Muscle layer of duodenum (tissue), 2 donors: Measurements from ENCODE around the gene ASL.
"Not testable (repeated sequence)": the region's sequence is repeated elsewhere in the genome, so short reads cannot be mapped to it uniquely, and the experiment has no call there.

ENCODE experiments used
- H3K27ac ChIP-seq: one replicate; pipeline ENCODE4 v1.7.0; 2013; ENCODE audit warnings: mild to moderate bottlenecking, low read length
- H3K27me3 ChIP-seq: one replicate; pipeline ENCODE4 v1.7.0; 2013; ENCODE audit warnings: low read depth, mild to moderate bottlenecking, control low read depth, low read length
- H3K36me3 ChIP-seq, 2 donors: one replicate each; pipeline ENCODE4 v1.7.0; 2013; ENCODE audit warnings: low read length in 2 of 2, control low read depth in 1 of 2, mild to moderate bottlenecking in 1 of 2; ENCODE audit not compliant: insufficient read depth in 2 of 2, control insufficient read depth in 1 of 2
- H3K4me1 ChIP-seq, 2 donors: one replicate each; pipeline ENCODE4 v1.7.0; 2013; ENCODE audit warnings: low read length in 2 of 2, mild to moderate bottlenecking in 2 of 2, control low read depth in 1 of 2, moderate library complexity in 1 of 2; ENCODE audit not compliant: insufficient read depth in 2 of 2, control insufficient read depth in 1 of 2
- H3K4me3 ChIP-seq, 2 donors: one replicate each; pipeline ENCODE4 v1.7.0; 2013; ENCODE audit warnings: low read length in 2 of 2, low read depth in 1 of 2, mild to moderate bottlenecking in 1 of 2
- H3K9me3 ChIP-seq, 2 donors: one replicate each; pipeline ENCODE4 v1.7.0; 2013; ENCODE audit warnings: low read length in 2 of 2, control low read depth in 1 of 2, mild to moderate bottlenecking in 1 of 2; ENCODE audit not compliant: control insufficient read depth in 1 of 2
- donor health status: healthy.

Gene ASL

DNA sequence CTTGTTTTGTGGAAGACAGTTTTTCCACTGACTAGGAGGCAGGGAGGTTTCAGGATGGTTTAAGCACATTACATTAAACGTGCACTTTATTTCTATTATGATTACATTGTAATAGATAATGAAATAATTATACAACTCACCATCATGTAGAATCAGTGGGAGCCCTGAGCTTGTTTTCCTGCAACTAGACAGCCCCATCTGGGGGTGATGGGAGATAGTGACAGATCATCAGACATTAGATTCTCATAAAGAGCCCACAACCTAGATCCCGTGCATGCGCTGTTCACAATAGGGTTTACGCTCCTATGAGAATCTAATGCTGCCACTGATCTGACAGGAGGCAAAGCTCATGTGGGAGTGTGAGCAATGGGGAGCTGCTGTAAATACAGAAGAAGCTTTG lies 25.7 kb upstream of the ASL start:
- H3K4me1 ChIP-seq, H3K4me3 ChIP-seq, H3K27ac ChIP-seq, H3K9me3 ChIP-seq, H3K27me3 ChIP-seq, H3K36me3 ChIP-seq: not testable (repeated sequence)

DNA sequence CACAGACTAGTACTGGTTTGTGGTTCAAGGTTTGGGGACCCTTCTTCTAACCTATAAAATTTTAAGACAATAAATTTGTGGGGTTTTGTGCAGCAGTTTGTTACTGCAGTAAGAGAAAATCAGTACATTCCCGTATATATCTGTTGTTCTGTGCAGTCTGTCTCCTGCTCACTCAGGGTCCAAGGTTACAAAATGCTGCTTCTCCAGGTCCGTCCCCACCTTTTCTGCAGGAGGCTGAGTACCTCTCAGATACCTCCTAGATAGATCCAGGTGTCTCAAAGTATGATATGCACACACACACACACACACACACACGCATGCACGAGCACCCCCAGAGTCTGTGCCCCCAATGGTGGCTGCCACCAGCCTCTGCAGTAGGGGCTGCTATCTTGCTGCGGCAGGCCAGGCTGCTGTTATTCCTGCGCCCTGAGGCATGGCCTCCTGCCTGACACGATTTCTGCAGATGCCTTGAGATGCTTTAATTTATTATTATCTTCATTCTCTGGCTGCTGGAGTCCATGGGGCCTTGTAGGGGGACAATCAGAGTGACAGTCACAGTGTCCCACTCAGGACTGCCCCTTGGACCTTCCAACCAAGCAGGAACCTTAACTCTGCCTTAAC lies 25.2 kb upstream of the ASL start:
- H3K27ac ChIP-seq = no peak overlapping the region
- H3K4me1 ChIP-seq = no peaks in the 10 kb centered on the region
- H3K9me3 ChIP-seq = no peaks in the 10 kb centered on the region
- H3K36me3 ChIP-seq = no peaks in the 10 kb centered on the region
- no peaks in the 10 kb centered on the region for H3K27me3 ChIP-seq
- H3K4me3 ChIP-seq = no peak overlapping the region

DNA sequence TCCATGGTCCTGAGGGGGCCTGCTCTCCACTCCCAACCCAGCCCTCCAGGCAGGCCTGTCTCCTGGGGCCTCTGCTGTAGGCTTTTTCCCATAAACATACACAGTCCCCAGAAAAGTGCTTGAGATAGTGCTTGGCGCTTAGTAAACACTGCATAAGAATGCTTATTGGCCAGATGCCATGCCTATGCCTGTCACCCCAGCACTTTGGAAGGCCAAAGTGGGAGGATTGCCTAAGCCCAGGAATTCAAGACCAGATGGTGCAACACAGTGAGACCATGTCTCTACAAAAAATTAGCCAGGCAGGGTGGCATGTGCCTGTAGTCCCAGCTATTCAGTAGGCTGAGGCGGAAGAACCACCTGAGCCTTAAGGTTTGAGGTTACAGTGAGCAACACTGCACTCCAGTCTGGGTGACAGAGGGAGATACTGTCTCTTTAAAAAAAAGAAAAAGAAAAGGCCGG lies 24.6 kb upstream of the ASL start:
- no peaks in the 10 kb centered on the region for H3K27me3 ChIP-seq
- no peak overlapping the region for H3K27ac ChIP-seq
- no peak overlapping the region for H3K4me3 ChIP-seq
- no peaks in the 10 kb centered on the region for H3K36me3 ChIP-seq
- no peaks in the 10 kb centered on the region for H3K4me1 ChIP-seq
- H3K9me3 ChIP-seq = no peaks in the 10 kb centered on the region

DNA sequence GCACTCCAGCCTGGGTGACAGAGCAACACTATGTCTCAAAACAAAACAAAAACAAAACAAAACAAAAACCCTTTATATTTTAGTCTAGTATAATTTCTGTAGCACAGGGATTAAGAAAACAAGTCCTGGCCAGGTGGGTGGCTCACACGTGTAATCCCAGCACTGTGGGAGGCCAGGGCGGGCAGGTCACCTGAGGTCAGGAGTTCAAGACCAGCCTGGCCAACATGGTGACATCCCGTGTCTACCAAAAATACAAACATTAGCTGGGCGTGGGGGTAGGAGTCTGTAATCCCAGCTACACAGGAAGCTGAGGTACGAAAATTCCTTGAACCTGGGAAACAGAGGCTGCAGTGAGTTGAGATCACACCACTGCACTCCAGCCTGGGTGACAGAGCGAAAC lies 23.2 kb upstream of the ASL start:
- H3K27ac ChIP-seq = no peak overlapping the region
- no peaks in the 10 kb centered on the region for H3K4me1 ChIP-seq
- H3K27me3 ChIP-seq = no peaks in the 10 kb centered on the region
- H3K36me3 ChIP-seq = no peaks in the 10 kb centered on the region
- H3K9me3 ChIP-seq = no peaks in the 10 kb centered on the region
- H3K4me3 ChIP-seq = no peak overlapping the region

DNA sequence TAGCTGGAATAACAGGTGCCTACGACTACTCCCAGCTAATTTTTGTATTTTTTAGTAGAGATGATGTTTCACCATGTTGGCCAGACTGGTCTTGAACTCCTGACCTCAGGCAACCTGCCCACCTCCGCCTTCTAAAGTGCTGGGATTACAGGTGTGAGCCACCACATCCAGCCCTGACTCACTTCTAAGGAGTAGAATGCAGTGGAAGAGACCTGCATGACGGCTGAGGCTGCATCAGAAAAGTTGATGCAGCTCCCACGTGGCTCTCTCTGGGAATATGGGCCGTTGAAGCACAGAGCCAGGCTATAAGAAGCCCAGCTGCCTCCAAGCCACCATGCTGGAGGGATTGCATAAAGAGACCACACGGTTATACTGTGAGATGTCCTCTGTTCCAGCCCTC lies 21.6 kb upstream of the ASL start:
- Histone ChIP-seq H3K9me3 (no peaks in the 10 kb centered on the region), H3K27me3 (no peaks in the 10 kb centered on the region), H3K27ac (no peak overlapping the region), H3K4me1 (no peaks in the 10 kb centered on the region), H3K36me3 (no peaks in the 10 kb centered on the region), H3K4me3 (no peak overlapping the region)

DNA sequence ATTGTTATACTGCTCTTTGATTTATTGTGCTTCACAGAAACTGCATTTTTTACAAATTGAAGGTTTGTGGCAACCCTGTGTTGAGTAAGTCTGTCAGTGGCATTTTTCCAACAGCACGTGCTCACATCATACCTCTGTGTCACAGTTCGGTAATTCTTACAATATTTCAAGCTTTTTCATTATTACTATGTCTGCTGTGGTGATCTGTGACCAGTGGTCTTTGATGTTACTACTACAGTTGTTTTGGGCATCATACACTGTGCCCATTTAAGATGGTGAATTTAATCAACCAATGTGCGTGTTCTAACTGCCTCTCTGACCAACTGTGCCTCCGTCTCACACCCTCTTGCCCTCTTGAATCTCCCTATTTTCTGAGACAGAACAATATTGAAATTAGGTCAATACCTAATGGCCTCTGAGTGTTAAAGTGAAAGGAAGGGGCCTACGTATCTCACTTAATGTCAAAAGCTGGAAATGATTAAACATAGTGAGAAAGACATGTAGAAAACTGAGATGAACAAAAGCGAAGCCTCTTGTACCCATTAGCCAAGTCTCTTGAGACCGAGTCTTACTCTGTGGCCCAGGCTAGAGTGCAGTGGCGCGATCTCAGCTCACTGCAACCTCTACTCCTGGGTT lies 20.2 kb upstream of the ASL start:
- no peaks in the 10 kb centered on the region for H3K4me1 ChIP-seq
- no peak overlapping the region for H3K4me3 ChIP-seq
- H3K27me3 ChIP-seq = no peaks in the 10 kb centered on the region
- no peaks in the 10 kb centered on the region for H3K9me3 ChIP-seq
- H3K36me3 ChIP-seq = no peaks in the 10 kb centered on the region
- H3K27ac ChIP-seq = no peak overlapping the region

DNA sequence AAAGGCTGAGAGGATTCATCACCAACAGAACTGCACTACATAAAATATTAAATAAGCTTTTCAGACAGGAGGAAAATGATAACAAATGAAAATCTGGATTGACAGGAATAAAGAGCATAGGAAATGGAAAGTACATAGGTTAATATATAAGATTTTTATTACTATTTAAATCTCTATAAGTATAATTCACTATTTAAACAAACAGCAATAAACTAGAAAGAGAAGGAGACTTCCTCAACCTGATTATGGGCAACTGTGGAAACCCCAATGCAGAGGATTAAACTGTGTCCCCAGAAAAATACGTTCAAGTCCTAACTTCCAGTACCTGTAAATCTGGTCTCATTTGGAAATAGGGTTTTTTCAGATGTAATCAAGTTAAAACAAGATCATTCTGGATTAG lies 14.8 kb upstream of the ASL start:
- H3K4me3 ChIP-seq = no peak overlapping the region

DNA sequence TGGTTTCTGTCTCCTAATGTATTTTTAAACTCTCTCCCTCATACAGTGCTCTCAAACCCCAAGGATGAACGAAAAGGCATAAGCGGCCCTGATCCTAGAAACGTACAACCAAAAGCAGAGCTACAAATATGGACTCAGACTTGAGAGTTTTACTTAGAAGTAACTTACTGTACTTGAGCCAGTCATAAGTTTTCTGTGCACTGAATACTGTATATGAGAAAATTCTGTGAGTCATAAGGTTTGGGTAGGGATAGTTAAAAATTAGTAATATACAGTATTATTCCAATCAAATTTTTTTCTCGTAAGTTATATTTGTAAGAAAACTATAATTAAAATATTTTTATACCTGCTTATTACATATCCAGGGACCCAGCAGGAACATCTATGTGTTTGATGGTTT lies 5.9 kb upstream of the ASL start:
- Histone ChIP-seq H3K36me3 (no peaks in the 10 kb centered on the region), H3K4me3 (no peak overlapping the region), H3K27ac (no peak overlapping the region), H3K27me3 (no peaks in the 10 kb centered on the region), H3K4me1 (no peaks in the 10 kb centered on the region), H3K9me3 (no peaks in the 10 kb centered on the region)

More for the DNA sequence above, 14.8 kb upstream of the ASL start:
- no peak overlapping the region for H3K27ac ChIP-seq
- H3K27me3 ChIP-seq = no peaks in the 10 kb centered on the region
- no peaks in the 10 kb centered on the region for H3K36me3 ChIP-seq
- no peaks in the 10 kb centered on the region for H3K4me1 ChIP-seq
- H3K9me3 ChIP-seq = no peaks in the 10 kb centered on the region

DNA sequence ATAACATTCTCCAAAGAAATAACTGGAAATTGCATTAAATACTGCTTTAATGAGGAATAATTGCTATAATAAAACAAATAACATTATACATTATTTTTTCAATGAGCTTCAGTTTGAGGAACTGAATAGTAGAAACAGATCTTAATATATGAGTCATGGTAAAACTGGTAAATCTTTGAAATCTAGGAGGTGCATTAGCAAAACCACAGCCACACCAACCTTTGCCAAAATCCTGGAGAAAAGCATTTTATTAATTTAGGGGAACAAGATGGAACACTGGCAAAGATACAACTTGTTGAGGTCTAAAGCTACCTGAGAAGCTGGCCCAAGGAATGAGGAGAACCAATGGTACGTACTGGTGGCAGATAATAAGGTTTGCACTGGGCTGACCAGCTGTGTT lies 5.4 kb upstream of the ASL start:
- Histone ChIP-seq H3K36me3 (no peaks in the 10 kb centered on the region), H3K9me3 (no peaks in the 10 kb centered on the region), H3K4me1 (no peaks in the 10 kb centered on the region), H3K27ac (no peak overlapping the region), H3K27me3 (no peaks in the 10 kb centered on the region), H3K4me3 (no peak overlapping the region)

DNA sequence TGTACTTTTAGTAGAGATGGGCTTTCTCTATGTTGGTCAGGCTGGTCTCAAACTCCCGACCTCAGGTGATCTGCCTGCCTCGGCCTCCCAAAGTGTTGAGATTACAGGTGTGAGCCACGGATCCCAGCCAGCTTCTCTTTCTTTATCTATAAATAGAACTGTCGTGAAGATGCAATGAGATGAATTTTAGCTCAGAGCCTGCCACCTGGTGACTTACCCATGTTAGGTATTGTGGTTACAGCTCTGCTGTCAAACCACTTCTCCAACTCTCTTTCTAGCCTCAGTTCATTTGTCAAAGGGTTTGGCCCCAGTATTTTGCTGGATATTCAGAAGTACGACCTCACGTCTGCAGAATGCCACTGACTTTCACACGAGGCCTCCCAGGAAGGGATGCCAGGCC lies 3.4 kb upstream of the ASL start:
- not testable (repeated sequence) for H3K4me3 ChIP-seq, H3K27ac ChIP-seq, H3K9me3 ChIP-seq, H3K27me3 ChIP-seq, H3K36me3 ChIP-seq
- peaks cover 3 to 11% of the 10 kb centered on the region in 2 donors for H3K4me1 ChIP-seq

DNA sequence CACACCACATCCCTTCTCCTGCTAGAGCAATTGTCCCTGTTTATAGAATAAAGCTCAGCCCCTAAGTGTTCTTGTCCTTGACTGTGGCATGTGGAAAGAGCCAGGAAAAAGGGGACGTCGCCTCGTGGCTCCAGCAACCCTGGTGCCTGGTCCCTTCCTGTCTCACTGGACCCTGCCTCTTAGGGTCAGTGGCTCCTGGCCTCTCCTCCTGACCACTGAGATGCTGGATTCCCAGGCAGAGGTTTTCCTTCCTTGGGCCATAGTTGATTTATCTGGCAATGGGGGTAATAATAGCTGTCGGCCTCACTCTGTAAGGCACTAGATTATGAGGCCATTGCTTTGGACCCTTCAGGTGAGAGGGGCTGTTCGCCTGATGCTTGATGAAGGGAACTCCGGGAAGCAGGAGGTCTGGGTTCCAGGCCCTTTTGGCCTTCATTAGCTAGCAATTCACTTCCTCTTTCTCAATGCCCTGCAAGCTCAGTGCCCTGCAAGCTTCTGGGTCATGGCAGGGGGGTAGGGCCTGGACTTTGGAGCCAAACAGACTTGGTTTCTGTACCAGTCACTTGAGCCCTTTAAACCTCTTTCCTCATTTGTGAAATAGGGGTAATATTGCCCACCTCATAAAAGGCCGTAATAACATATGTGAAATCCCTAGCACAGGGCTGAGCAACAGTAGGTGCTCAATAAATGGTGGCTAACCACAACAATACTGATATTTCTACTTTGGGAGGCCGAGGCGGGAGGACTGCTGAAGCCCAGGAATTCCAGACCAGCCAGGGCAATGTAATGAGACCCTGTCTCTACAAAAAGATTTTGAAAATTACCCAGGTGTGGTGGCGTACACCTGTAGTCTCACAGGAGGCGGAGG lies 1.1 kb downstream of the ASL start:
- Histone ChIP-seq H3K36me3 (no peaks in the 10 kb centered on the region), H3K27ac (peak overlapping the region; percentile 16), H3K9me3 (no peaks in the 10 kb centered on the region), H3K4me1 (peaks cover 3 to 11% of the 10 kb centered on the region in 2 donors), H3K27me3 (no peaks in the 10 kb centered on the region), H3K4me3 (peak overlapping the region; percentile 58 to 97)
